NCI-H1105 (cell line): Measurements from ENCODE around the gene CHAC1.
A peak's percentile ranks its signal among the peaks of the same experiment; 100 is the strongest.

Experiments
- DNase-seq: peaks from one replicate; lab custom pipeline; 2025; lab: John Stamatoyannopoulos, UW

The CHAC1 gene

GRCh38 chr15:40923551-40923950 lies 29.7 kb upstream of the CHAC1 start:
- no peak for DNase-seq

GRCh38 chr15:40925495-40925862 lies 27.8 kb upstream of the CHAC1 start:
- no peak for DNase-seq

GRCh38 chr15:40925863-40926658 lies 27.2 kb upstream of the CHAC1 start:
- DNase-seq, result no peak

- no peak for DNase-seq
Measured at GRCh38 chr15:40926659-40927494, 26.4 kb upstream of the CHAC1 start.

- no peak for DNase-seq
Measured at GRCh38 chr15:40927495-40927872, 25.8 kb upstream of the CHAC1 start.

- peak; percentile 82 for DNase-seq
Measured at GRCh38 chr15:40927873-40928806, 25.1 kb upstream of the CHAC1 start.

GRCh38 chr15:40928821-40929659 lies 24.2 kb upstream of the CHAC1 start, which contains the start of gene DLL4:
TSS of gene DLL4 (plus strand) at chr15:40929340. CDS start at chr15:40929669, 329 bp downstream.
- DNase-seq, result peak; percentile 73

GRCh38 chr15:40929660-40930429 lies 23.4 kb upstream of the CHAC1 start:
- DNase-seq, result peak; percentile 16

GRCh38 chr15:40930430-40931299 lies 22.6 kb upstream of the CHAC1 start:
- DNase-seq, result peak; percentile 42

- DNase-seq, result no peak
Measured at GRCh38 chr15:40931300-40932142, 21.8 kb upstream of the CHAC1 start.

- peak; percentile 31 for DNase-seq
Measured at GRCh38 chr15:40932156-40932555, 21.1 kb upstream of the CHAC1 start.

GRCh38 chr15:40932649-40933516 lies 20.4 kb upstream of the CHAC1 start:
- no peak for DNase-seq

- no peak for DNase-seq
Measured at GRCh38 chr15:40933517-40933902, 19.8 kb upstream of the CHAC1 start.

- no peak for DNase-seq
Measured at GRCh38 chr15:40934457-40934856, 18.8 kb upstream of the CHAC1 start.

- no peak for DNase-seq
Measured at GRCh38 chr15:40936234-40936708, 17.0 kb upstream of the CHAC1 start.

GRCh38 chr15:40936709-40937666 lies 16.3 kb upstream of the CHAC1 start:
- DNase-seq, result no peak
